ENCODE results near the gene DLG2. TPM values are rescaled to one million over a fixed set of nuclear protein-coding genes. Genes with fewer than 3 reads are reported as not detected.

The DLG2 gene
- total and polyA plus RNA-seq, 4 donors: 0.30 to 5.5 (median 0.68) TPM

DNA sequence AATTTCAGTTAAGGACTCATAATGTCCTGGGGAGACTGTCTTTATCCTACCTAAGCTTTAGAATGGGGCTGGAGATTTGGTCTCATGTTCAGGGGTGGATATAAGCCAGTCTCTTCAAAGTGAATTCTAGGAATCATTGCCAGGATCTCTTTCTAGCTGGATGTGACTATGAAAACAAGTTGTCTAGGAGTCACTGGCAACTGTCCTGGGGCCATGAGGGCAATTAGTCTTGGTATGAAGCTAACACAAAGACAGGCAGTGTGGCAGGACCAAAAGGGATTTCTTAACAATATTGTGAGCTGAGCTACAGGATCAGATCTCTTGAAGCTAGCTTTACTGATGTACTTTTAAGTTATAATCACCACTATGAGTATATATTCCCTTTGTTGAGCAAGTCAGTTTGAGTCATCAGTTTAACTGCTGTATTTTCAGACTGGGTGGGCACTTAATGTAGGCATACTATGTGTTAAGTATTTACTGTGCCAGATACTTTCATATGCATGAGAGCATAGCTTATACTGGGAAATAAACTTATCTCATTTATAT is 1951.0 kb downstream of the DLG2 start:
- Histone ChIP-seq H3K4me3 (ENCODE audit: low read depth in 1 of 3, low read length in 3 of 3) (no peak overlapping the region), H3K27me3 (ENCODE audit: control insufficient read depth in 4 of 4, insufficient read depth in 4 of 4, low read length in 3 of 4) (no peaks in the 10 kb centered on the region), H3K9me3 (ENCODE audit: control insufficient read depth in 4 of 4, low read length in 3 of 4) (no peaks in the 10 kb centered on the region), H3K9ac (ENCODE audit: low read depth in 1 of 2, low read length in 2 of 2) (no peak overlapping the region), H3K4me1 (ENCODE audit: control insufficient read depth in 4 of 4, insufficient read depth in 4 of 4, low read length in 3 of 4) (no peaks in the 10 kb centered on the region), H3K27ac (ENCODE audit: low read depth in 1 of 2, low read length in 2 of 2) (no peak overlapping the region), H3K36me3 (ENCODE audit: control insufficient read depth in 4 of 4, insufficient read depth in 3 of 4, low read depth in 1 of 4, low read length in 3 of 4) (no peaks in the 10 kb centered on the region)
- DNase-seq (ENCODE audit: low spot score): no peak
- TF ChIP-seq NR2F2 (IDR thresholded peaks at IDR 0.05): no peak
- TF ChIP-seq, protein P1, sequence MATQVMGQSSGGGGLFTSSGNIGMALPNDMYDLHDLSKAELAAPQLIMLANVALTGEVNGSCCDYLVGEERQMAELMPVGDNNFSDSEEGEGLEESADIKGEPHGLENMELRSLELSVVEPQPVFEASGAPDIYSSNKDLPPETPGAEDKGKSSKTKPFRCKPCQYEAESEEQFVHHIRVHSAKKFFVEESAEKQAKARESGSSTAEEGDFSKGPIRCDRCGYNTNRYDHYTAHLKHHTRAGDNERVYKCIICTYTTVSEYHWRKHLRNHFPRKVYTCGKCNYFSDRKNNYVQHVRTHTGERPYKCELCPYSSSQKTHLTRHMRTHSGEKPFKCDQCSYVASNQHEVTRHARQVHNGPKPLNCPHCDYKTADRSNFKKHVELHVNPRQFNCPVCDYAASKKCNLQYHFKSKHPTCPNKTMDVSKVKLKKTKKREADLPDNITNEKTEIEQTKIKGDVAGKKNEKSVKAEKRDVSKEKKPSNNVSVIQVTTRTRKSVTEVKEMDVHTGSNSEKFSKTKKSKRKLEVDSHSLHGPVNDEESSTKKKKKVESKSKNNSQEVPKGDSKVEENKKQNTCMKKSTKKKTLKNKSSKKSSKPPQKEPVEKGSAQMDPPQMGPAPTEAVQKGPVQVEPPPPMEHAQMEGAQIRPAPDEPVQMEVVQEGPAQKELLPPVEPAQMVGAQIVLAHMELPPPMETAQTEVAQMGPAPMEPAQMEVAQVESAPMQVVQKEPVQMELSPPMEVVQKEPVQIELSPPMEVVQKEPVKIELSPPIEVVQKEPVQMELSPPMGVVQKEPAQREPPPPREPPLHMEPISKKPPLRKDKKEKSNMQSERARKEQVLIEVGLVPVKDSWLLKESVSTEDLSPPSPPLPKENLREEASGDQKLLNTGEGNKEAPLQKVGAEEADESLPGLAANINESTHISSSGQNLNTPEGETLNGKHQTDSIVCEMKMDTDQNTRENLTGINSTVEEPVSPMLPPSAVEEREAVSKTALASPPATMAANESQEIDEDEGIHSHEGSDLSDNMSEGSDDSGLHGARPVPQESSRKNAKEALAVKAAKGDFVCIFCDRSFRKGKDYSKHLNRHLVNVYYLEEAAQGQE (IDR thresholded peaks at IDR 0.05): no peak
- TF ChIP-seq RAD21 (IDR thresholded peaks at IDR 0.05): no peak
- TF ChIP-seq JUND (IDR thresholded peaks at IDR 0.05): no peak
- no peak for TF ChIP-seq FOXA1 (IDR thresholded peaks at IDR 0.05)
- no peak for TF ChIP-seq EGR1 (IDR thresholded peaks at IDR 0.05; ENCODE audit: low read depth in 2 of 2)
- TF ChIP-seq YY1 (IDR thresholded peaks at IDR 0.05): no peak
- TF ChIP-seq HNF4A (conservative IDR thresholded peaks at IDR 0.05): no peak
- no peak for TF ChIP-seq SP1 (IDR thresholded peaks at IDR 0.05)
- TF ChIP-seq RXRA (IDR thresholded peaks at IDR 0.05): no peak
- TF ChIP-seq, protein P2, sequence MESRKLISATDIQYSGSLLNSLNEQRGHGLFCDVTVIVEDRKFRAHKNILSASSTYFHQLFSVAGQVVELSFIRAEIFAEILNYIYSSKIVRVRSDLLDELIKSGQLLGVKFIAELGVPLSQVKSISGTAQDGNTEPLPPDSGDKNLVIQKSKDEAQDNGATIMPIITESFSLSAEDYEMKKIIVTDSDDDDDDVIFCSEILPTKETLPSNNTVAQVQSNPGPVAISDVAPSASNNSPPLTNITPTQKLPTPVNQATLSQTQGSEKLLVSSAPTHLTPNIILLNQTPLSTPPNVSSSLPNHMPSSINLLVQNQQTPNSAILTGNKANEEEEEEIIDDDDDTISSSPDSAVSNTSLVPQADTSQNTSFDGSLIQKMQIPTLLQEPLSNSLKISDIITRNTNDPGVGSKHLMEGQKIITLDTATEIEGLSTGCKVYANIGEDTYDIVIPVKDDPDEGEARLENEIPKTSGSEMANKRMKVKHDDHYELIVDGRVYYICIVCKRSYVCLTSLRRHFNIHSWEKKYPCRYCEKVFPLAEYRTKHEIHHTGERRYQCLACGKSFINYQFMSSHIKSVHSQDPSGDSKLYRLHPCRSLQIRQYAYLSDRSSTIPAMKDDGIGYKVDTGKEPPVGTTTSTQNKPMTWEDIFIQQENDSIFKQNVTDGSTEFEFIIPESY (IDR thresholded peaks at IDR 0.05): no peak
- TF ChIP-seq FOXA2 (IDR thresholded peaks at IDR 0.05): no peak
- TF ChIP-seq, protein P3, sequence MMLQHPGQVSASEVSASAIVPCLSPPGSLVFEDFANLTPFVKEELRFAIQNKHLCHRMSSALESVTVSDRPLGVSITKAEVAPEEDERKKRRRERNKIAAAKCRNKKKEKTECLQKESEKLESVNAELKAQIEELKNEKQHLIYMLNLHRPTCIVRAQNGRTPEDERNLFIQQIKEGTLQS (IDR thresholded peaks at IDR 0.05): no peak
- no peak for TF ChIP-seq HNF4G (IDR thresholded peaks at IDR 0.05)
- TF ChIP-seq TAF1 (conservative IDR thresholded peaks at IDR 0.05): no peak
- TF ChIP-seq, protein P4, sequence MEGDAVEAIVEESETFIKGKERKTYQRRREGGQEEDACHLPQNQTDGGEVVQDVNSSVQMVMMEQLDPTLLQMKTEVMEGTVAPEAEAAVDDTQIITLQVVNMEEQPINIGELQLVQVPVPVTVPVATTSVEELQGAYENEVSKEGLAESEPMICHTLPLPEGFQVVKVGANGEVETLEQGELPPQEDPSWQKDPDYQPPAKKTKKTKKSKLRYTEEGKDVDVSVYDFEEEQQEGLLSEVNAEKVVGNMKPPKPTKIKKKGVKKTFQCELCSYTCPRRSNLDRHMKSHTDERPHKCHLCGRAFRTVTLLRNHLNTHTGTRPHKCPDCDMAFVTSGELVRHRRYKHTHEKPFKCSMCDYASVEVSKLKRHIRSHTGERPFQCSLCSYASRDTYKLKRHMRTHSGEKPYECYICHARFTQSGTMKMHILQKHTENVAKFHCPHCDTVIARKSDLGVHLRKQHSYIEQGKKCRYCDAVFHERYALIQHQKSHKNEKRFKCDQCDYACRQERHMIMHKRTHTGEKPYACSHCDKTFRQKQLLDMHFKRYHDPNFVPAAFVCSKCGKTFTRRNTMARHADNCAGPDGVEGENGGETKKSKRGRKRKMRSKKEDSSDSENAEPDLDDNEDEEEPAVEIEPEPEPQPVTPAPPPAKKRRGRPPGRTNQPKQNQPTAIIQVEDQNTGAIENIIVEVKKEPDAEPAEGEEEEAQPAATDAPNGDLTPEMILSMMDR (IDR thresholded peaks at IDR 0.05; ENCODE audit: low read depth, low read length, missing input control): no peak
